Esophagus (tissue), 2 donors: Measurements from ENCODE around the gene HSPB9. TPM values are rescaled to one million over a fixed set of nuclear protein-coding genes. Genes with fewer than 3 reads are reported as not detected.
A peak's percentile ranks its signal among the peaks of the same experiment; 100 is the strongest.

Experiments
- H3K27ac ChIP-seq, 2 donors: one replicate each; pipeline ENCODE4 v1.5.1; 2013; ENCODE audit warnings: low read depth in 2 of 2, mild to moderate bottlenecking in 2 of 2, inconsistent platforms in 1 of 2, low read length in 1 of 2, moderate library complexity in 1 of 2
- H3K27me3 ChIP-seq, 2 donors: one replicate each; pipeline ENCODE4 v1.6.1; 2013; ENCODE audit warnings: low read length in 2 of 2, control low read depth in 1 of 2, mild to moderate bottlenecking in 1 of 2; ENCODE audit not compliant: insufficient read depth in 2 of 2, control insufficient read depth in 1 of 2
- H3K36me3 ChIP-seq, 2 donors: one replicate each; pipeline ENCODE4 v1.6.1; 2013; ENCODE audit warnings: low read length in 1 of 2; ENCODE audit not compliant: control insufficient read depth in 2 of 2, insufficient read depth in 2 of 2
- H3K4me1 ChIP-seq, 2 donors: one replicate each; pipeline ENCODE4 v1.6.1; 2013; ENCODE audit warnings: low read length in 1 of 2; ENCODE audit not compliant: control insufficient read depth in 2 of 2, insufficient read depth in 2 of 2
- H3K4me3 ChIP-seq, 2 donors: one replicate each; pipeline ENCODE4 v1.5.1; 2013; ENCODE audit warnings: low read length in 2 of 2, mild to moderate bottlenecking in 2 of 2, low read depth in 1 of 2, moderate library complexity in 1 of 2
- H3K9me3 ChIP-seq, 2 donors: one replicate each; pipeline ENCODE4 v1.6.1; 2013; ENCODE audit warnings: mild to moderate bottlenecking in 2 of 2, low read depth in 1 of 2, low read length in 1 of 2, moderate library complexity in 1 of 2; ENCODE audit not compliant: control insufficient read depth in 2 of 2, insufficient read depth in 1 of 2
- WGBS, 2 donors: extraction: QIAGEN DNeasy Blood & Tissue Kit; methylation state at CpG; one replicate each; pipeline ENCODE4 v1.1.7; 2013; 5-methylcytosine and 5-hydroxymethylcytosine counted together
- polyA plus RNA-seq, 2 donors: library from polyadenylated mRNA; stranded (reverse); fragments of 200-250 nt; gene quantifications; one replicate each; pipeline ENCODE4 v1.2.3, GENCODE V29; 2013
- donor health status: healthy with polysubstance abuse.
- donor health status: Bipolar disorder and iron deficiency.

Gene HSPB9, protein sequence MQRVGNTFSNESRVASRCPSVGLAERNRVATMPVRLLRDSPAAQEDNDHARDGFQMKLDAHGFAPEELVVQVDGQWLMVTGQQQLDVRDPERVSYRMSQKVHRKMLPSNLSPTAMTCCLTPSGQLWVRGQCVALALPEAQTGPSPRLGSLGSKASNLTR
- under 1 TPM; 0.04 TPM for polyA plus RNA-seq

DNA sequence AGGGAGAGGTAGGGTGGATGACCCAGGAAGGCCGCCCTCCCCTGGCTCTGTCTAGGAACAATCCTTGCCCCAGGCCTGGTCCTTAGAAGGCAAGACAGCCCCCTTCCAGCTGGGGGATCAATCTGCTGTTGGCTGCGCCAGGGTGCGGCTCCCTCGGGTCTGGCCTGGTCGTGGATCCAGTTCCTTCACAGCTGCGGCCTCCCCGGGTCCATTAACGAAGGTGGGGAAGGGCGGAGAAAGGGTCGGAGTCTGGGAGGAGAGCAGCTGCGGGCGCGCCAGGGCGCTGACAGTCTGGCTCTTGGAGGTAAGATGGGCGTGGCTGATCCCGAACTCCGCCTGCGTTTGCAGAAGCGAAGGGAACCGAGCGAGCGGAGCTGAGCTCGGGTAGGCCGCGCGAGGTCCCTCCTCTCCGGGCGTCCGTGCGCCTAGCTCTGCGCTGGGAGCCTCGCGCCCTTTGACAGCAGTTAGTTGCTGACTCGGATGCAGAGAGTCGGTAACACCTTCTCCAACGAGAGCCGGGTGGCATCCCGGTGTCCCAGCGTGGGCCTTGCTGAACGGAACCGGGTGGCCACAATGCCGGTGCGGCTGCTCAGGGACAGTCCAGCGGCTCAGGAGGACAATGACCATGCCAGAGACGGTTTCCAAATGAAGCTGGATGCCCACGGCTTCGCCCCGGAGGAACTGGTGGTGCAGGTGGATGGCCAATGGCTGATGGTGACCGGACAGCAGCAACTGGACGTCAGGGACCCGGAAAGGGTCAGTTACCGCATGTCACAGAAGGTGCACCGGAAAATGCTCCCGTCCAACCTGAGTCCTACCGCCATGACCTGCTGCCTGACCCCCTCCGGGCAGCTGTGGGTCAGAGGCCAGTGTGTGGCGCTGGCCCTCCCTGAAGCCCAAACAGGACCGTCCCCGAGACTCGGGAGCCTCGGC is at the start of gene HSPB9:
TSS of gene HSPB9 (plus strand) at position 434 of the 933 bp plus-strand sequence. CDS start at position 481, 47 bp downstream.
- no peaks in the 10 kb centered on the region for H3K27me3 ChIP-seq
- 38 to 50% methylated on average over 61 of the region's 61 CpGs for WGBS, 2 donors
- peak within 1 kb of the TSS; percentile 15 to 31 for H3K27ac ChIP-seq
- peaks cover 11 to 25% of the 10 kb centered on the region in 2 donors for H3K36me3 ChIP-seq
- H3K4me3 ChIP-seq = peak within 1 kb of the TSS in 1 of 2 donors; percentile 15
- no peaks in the 10 kb centered on the region for H3K9me3 ChIP-seq
- peaks cover 9 to 13% of the 10 kb centered on the region in 2 donors for H3K4me1 ChIP-seq

DNA sequence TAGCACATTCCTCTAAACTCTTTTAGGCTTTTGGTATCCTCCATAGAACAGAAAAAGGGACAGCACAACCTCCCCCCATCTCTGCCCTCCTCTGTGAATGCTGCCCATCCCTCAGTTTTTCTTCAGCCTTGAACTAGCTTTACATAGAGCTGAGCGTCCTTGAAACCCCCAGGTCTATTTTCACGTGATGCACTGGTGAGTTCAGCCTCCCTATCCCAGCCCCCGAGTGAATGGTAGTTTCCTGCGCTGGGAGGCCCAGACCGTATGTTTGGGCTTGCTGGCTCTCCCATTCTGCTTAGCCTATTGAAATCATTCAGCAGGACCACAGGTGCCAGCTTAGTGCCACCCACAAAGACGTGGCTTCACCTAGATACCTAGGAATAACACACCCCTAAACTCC is 46.8 kb upstream of the HSPB9 start:
- Histone ChIP-seq H3K27me3 (peaks cover 0 to 9% of the 10 kb centered on the region in 2 donors), H3K36me3 (no peaks in the 10 kb centered on the region), H3K9me3 (no peaks in the 10 kb centered on the region), H3K27ac (no peak overlapping the region), H3K4me3 (no peak overlapping the region), H3K4me1 (peaks cover 0 to 3% of the 10 kb centered on the region in 2 donors)
- WGBS, 2 donors = 54 to 66% methylated on average over 6 of the region's 6 CpGs

DNA sequence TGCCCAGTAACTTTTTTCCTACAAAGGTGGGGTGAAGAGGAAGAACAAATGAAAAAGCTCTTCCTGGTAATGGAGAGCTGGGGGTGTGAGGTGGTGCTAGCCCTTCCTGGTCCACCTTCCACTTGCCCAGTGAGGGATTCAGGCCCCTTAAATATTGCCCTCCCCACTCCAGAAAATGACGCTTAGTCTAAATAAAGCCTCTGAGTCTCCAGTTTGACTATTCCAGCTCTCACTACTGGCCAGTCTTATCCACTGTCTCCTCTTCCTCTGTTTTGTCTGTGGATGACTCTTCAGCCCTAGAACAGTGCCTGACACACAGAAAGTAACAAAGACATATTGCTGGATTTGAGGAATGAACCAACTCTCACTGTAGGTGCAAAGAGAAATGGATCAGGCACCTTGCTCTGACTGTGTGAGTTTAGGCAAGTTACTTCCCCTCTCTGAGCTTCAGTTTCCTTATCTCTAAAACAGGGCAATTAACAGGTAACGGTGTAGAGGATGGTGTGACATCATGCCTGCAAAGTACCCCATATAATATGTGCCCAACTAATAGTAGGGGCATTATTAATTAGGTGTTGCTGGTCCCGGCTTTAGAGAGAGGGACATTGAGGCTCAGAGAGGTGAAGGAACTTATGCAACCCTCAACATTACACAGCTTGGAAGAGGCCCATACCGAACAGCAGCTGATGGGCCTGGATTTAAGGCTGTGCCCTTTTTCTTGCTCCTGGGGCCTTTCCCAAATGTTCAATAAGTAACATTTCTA is 45.6 kb upstream of the HSPB9 start:
- H3K4me3 ChIP-seq = no peak overlapping the region
- H3K27ac ChIP-seq = no peak overlapping the region
- no peaks in the 10 kb centered on the region for H3K9me3 ChIP-seq
- WGBS, 2 donors = 81 to 85% methylated on average over 4 of the region's 4 CpGs
- H3K4me1 ChIP-seq = peaks cover 0 to 3% of the 10 kb centered on the region in 2 donors
- H3K36me3 ChIP-seq = no peaks in the 10 kb centered on the region
- no peaks in the 10 kb centered on the region for H3K27me3 ChIP-seq

DNA sequence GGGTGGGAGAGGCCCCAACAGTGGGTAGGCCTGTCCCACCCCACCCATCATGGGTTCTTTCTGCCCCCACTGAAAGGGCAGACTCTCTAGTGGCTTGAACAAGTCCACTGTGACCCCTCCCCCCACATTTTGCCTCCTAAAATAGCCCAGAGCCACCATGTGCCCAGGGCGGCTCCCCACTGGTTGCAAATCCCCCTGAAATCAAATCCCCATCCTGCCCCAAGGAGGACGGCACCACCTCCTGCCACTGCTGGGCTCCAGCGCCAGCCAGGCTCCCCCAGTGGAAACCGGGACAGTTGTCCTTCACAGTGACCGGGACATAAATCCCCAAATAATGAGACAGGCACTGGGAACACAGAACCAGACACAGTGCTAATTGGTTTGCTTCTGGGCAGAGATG is 44.8 kb upstream of the HSPB9 start:
- no peaks in the 10 kb centered on the region for H3K4me1 ChIP-seq
- no peak overlapping the region for H3K4me3 ChIP-seq
- H3K27me3 ChIP-seq = no peaks in the 10 kb centered on the region
- whole genome bisulfite sequencing, 2 donors = 92 to 93% methylated on average over 5 of the region's 5 CpGs
- H3K36me3 ChIP-seq = no peaks in the 10 kb centered on the region
- H3K9me3 ChIP-seq = no peaks in the 10 kb centered on the region
- H3K27ac ChIP-seq = no peak overlapping the region

DNA sequence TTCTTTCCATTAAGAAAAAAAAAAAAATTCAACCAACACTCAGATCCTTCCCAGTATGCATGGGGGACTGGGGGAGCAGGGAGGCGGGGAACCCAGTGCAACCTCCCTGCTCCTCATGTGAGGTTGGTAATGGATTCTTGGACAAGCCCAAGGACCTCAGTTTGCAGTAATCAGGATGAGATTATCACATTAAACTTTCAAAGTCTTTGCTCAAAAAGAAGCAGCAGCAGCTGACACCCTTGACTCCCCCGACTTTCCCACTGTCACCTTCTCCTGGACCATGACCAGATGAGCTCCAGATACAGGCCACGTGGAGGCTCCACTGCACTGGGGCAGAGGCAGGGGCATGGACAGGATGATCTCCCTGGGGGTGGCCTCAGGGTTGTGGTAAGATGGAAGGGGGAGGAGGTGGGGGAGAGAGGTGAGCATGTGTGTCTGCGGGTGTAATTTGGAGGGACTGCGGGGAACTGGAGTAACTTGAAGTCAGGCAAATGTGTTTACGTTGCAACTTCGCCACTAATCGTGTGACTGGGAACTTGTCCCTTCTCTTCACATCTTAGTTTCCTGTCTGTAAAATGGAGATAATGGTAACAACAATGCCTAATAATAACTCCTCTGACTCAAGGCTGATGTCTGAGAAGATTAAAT is 44.1 kb upstream of the HSPB9 start:
- H3K36me3 ChIP-seq = no peaks in the 10 kb centered on the region
- no peak overlapping the region for H3K27ac ChIP-seq
- no peaks in the 10 kb centered on the region for H3K9me3 ChIP-seq
- no peaks in the 10 kb centered on the region for H3K27me3 ChIP-seq
- 68 to 75% methylated on average over 8 of the region's 8 CpGs for WGBS, 2 donors
- H3K4me1 ChIP-seq = no peaks in the 10 kb centered on the region
- H3K4me3 ChIP-seq = no peak overlapping the region

DNA sequence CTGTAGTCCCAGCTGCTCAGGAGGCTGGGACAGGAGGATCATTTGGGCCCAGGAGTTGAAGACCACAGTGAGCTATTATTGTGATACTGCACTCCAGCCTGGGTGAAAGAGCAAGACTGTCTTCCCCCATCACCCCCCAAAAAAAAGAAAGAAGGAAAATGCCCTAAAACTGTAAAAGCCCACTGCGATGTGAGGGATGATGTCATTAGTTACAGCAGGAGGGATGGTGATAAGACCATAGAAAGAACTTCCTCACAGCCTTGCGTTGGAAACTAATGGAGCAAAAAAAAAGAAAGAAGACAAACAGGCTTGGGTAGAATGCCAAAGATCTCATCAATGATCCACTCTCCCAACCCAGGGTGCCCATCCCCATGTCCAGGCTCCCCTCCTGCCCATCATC is 43.1 kb upstream of the HSPB9 start:
- 80 to 82% methylated on average over 2 of the region's 2 CpGs for WGBS, 2 donors
- Histone ChIP-seq H3K4me1 (no peaks in the 10 kb centered on the region), H3K9me3 (no peaks in the 10 kb centered on the region), H3K27me3 (no peaks in the 10 kb centered on the region), H3K27ac (no peak overlapping the region), H3K4me3 (no peak overlapping the region), H3K36me3 (no peaks in the 10 kb centered on the region)

DNA sequence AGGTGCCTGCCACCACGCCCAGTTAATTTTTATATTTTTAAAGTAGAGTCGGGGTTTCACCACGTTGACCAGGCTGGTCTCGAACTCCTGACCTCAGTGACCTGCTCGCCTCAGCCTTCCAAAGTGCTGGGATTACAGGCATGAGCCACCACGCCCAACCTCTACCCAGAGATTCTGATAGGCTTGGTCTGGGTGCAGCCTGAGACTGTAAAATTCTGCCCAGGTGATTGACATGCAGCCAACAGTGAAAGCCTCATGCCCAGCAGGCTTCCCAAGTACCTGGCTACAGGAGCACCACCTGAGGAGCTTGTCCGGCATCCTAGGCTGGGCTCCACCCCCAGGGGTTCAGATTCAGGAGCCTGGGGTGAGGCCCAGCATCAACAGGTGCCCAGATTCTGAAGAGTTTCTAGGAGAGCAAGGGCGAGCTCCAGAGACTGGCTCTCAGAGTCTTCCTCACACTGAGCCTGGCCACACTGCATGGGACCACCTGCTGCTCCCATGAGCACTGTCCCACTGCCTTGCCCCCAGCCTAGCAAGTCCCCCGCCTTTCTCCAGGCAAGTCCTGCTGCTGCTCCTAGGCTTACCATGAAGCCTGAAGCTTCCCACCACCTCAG is 41.0 kb upstream of the HSPB9 start:
- Histone ChIP-seq H3K4me1 (no peaks in the 10 kb centered on the region), H3K4me3 (no peak overlapping the region), H3K27ac (no peak overlapping the region), H3K36me3 (no peaks in the 10 kb centered on the region), H3K27me3 (no peaks in the 10 kb centered on the region), H3K9me3 (no peaks in the 10 kb centered on the region)
- 72 to 75% methylated on average over 9 of the region's 9 CpGs for WGBS, 2 donors

DNA sequence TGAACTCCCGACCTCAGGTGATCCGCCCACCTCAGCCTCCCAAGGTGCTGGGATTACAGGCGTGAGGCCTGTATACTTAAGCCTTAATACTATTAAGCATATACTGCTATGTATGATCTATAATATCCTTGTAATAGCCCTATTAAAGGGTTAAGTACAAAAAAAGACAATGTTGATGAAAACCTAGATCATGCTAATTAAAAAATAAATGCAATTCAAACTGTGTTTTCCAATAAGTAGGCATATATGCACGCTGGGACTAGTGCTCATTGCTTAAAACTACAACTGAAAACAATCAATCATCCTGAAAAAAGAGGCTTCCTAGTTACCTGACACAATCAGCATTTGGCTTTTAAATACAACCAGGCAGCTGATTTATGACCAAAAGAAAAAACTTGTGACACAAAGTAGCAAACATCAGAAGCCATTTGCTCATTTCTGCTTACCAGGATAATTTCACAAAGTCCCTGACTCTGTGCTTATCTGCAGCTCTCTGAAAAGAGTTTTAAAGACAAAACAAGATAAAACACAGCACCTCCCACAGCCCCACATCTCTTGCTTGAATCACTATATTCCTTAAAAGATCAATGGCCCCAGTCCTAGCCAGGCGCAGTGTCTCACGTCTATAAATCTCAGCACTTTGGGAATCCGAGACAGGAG is 35.4 kb upstream of the HSPB9 start:
- Histone ChIP-seq H3K36me3 (no peaks in the 10 kb centered on the region), H3K27me3 (peaks cover 0 to 4% of the 10 kb centered on the region in 2 donors), H3K27ac (no peak overlapping the region), H3K4me1 (no peaks in the 10 kb centered on the region), H3K9me3 (no peaks in the 10 kb centered on the region), H3K4me3 (no peak overlapping the region)
- WGBS, 2 donors = 74 to 75% methylated on average over 7 of the region's 7 CpGs
